NT2/D1 (cell line): ENCODE results near the gene ZKSCAN2.
A peak's percentile ranks its signal among the peaks of the same experiment; 100 is the strongest.

Experiments used
- DNase-seq: peaks from one replicate; pipeline ENCODE4 v3.0.0-alpha.2; 2011; ENCODE audit warnings: low read depth, low spot score
- H3K27me3 ChIP-seq: 2 replicates; pipeline ENCODE4 v1.6.0; 2011; ENCODE audit warnings: mild to moderate bottlenecking; ENCODE audit not compliant: insufficient read length, insufficient read depth
- H3K36me3 ChIP-seq: 2 replicates; pipeline ENCODE4 v1.6.1; 2011; ENCODE audit warnings: mild to moderate bottlenecking, low read length, mixed read lengths; ENCODE audit not compliant: insufficient read depth, insufficient read length
- H3K4me1 ChIP-seq: 2 replicates; pipeline ENCODE4 v1.5.1; 2011; ENCODE audit not compliant: insufficient read depth, insufficient read length
- H3K4me3 ChIP-seq: 2 replicates; pipeline ENCODE4 v1.5.1; 2011; ENCODE audit warnings: low read depth; ENCODE audit not compliant: insufficient read length
- H3K9ac ChIP-seq: 2 replicates; pipeline ENCODE4 v1.6.0; 2011; ENCODE audit warnings: low read depth; ENCODE audit not compliant: insufficient read length
- H3K9me3 ChIP-seq: 2 replicates; pipeline ENCODE4 v1.5.1; 2011; ENCODE audit warnings: mild to moderate bottlenecking, low read length; ENCODE audit not compliant: insufficient read depth
- SUZ12 ChIP-seq: IDR thresholded peaks from 2 replicates; pipeline ENCODE4 v1.6.1; 2011; ENCODE audit not compliant: insufficient read length, insufficient read depth; ENCODE audit errors: extremely low read depth
- YY1 ChIP-seq: IDR thresholded peaks from 2 replicates; pipeline ENCODE4 v1.6.1; 2011; ENCODE audit not compliant: insufficient read length, insufficient read depth
- ZNF274 ChIP-seq: IDR thresholded peaks from 2 replicates; pipeline ENCODE4 v1.6.1; 2011; ENCODE audit warnings: mild to moderate bottlenecking, low read depth, low read length

Gene ZKSCAN2

GRCh38 chr16:25257470-25257955 lies at the start of gene ZKSCAN2:
TSS of gene ZKSCAN2 (minus strand) at chr16:25257845. CDS start at chr16:25257127, 718 bp downstream.
- H3K4me1 ChIP-seq: peaks cover 2% of the 10 kb centered on the region
- DNase-seq: peak; percentile 82
- TF ChIP-seq YY1 (no peak), ZNF274 (no peak), SUZ12 (no peak)
- H3K36me3 ChIP-seq: peaks cover 44% of the 10 kb centered on the region
- no peaks in the 10 kb centered on the region for H3K9me3 ChIP-seq
- H3K9ac ChIP-seq: peak within 1 kb of the TSS; percentile 97
- H3K27me3 ChIP-seq: no peaks in the 10 kb centered on the region
- H3K4me3 ChIP-seq: peak within 1 kb of the TSS; percentile 82

- Histone ChIP-seq H3K4me3 (no peak overlapping the region), H3K27me3 (no peaks in the 10 kb centered on the region), H3K9me3 (peaks cover 6% of the 10 kb centered on the region; the same call in 1 of the 2 replicates), H3K9ac (no peak overlapping the region), H3K4me1 (no peaks in the 10 kb centered on the region), H3K36me3 (no peaks in the 10 kb centered on the region)
- no peak for DNase-seq
- TF ChIP-seq ZNF274 (no peak), YY1 (no peak), SUZ12 (no peak)
Observed at GRCh38 chr16:25299792-25300590, 42.3 kb upstream of the ZKSCAN2 start.

DNA sequence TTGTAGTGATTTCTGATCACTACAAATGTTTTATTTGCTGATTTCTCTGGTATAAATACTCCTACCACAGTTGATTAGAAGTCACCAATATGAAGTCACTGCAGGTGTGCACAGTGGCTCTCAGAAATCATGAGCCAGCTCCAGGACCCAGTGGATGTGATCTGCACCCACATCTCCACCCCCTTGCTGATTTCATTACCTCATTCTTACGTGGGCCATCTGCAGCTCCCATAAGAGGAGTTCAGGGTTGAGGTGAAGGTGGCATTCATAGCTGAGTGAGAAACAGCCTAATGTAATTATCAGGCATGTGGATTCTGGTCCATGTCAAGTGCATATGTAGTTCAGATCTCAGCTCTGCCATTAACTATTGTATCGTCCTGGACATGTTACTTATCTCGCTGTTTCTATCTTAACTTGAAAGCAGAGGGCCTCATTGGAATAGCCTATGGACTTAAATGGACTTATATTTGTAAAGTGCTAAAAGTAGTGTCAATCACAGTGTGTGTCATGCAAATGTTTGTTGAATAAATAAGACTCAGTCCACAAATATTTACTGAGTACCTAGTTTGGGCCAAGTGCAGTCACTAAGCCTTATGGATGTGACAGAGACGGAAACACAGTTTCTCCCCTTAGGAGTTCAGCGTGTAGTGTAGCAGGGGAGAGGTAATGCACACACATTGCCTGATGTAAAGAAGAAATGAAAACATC lies 40.7 kb upstream of the ZKSCAN2 start:
- TF ChIP-seq ZNF274 (no peak), SUZ12 (no peak), YY1 (no peak)
- DNase-seq: no peak
- Histone ChIP-seq H3K4me3 (no peak overlapping the region), H3K36me3 (no peaks in the 10 kb centered on the region), H3K4me1 (no peaks in the 10 kb centered on the region), H3K27me3 (no peaks in the 10 kb centered on the region), H3K9ac (no peak overlapping the region), H3K9me3 (no peaks in the 10 kb centered on the region)

- Histone ChIP-seq H3K36me3 (no peaks in the 10 kb centered on the region), H3K9ac (no peak overlapping the region), H3K27me3 (no peaks in the 10 kb centered on the region), H3K4me1 (no peaks in the 10 kb centered on the region), H3K4me3 (no peak overlapping the region), H3K9me3 (no peaks in the 10 kb centered on the region)
- DNase-seq: no peak
- TF ChIP-seq SUZ12 (no peak), ZNF274 (no peak), YY1 (no peak)
Observed at GRCh38 chr16:25297151-25297787, 39.6 kb upstream of the ZKSCAN2 start.

DNA sequence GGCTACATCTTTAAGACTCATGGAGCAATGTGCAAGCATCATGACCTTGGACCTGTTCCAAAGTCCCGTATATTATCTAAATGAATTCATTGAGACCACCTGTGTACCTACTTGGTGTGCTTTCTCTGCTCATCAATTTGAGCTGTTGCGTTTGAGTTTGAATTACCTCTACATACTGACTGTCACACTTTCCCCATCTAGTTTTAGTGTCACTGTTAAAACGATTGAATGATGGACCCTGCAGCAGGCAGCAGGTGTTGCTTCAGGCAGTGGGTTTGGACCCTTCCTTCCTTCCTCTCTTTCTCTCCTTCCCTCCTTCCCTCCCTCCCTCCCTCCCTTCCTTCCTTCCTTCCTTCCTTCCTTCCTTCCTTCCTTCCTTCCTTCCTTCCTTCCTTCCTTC lies 33.9 kb upstream of the ZKSCAN2 start:
- DNase-seq: no peak
- Histone ChIP-seq H3K4me1 (no peaks in the 10 kb centered on the region), H3K36me3 (peaks cover 3% of the 10 kb centered on the region), H3K4me3 (no peak overlapping the region), H3K27me3 (no peaks in the 10 kb centered on the region), H3K9me3 (no peaks in the 10 kb centered on the region), H3K9ac (no peak overlapping the region)
- no peak for TF ChIP-seq ZNF274
- TF ChIP-seq YY1: no peak
- TF ChIP-seq SUZ12: no peak

- H3K4me1 ChIP-seq: no peaks in the 10 kb centered on the region
- peaks cover 3% of the 10 kb centered on the region for H3K36me3 ChIP-seq
- no peaks in the 10 kb centered on the region for H3K27me3 ChIP-seq
- no peak overlapping the region for H3K4me3 ChIP-seq
- H3K9me3 ChIP-seq: no peaks in the 10 kb centered on the region
- no peak overlapping the region for H3K9ac ChIP-seq
- TF ChIP-seq SUZ12 (no peak), ZNF274 (no peak), YY1 (no peak)
- no peak for DNase-seq
Observed at GRCh38 chr16:25289466-25289865, 31.8 kb upstream of the ZKSCAN2 start.

DNA sequence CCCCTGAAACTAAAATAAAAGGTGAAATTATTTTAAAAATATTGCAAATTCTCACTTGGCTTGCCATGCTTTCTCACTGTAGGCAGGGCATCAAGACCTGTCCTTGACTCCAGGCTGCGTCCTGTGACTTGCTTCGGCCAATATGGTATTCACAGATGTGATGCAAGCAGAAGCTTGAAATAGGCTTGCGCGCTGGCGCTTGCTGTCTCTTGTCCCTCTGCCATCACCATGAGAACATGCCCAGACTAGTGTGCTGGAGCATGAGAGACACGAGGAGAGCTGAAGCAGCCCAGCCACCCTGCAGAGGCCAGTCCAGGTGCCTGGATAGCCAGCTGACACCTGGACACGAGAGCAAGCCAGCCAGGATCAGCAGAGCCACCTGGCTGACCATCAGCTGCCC lies 21.8 kb upstream of the ZKSCAN2 start:
- Histone ChIP-seq H3K4me1 (no peaks in the 10 kb centered on the region), H3K9me3 (0 out of 2 replicates have a peak, but pooled peaks cover 10% of the 10 kb centered on the region)

More for the DNA sequence above, 21.8 kb upstream of the ZKSCAN2 start:
- Histone ChIP-seq H3K4me3 (no peak overlapping the region), H3K36me3 (no peaks in the 10 kb centered on the region), H3K9ac (no peak overlapping the region), H3K27me3 (no peaks in the 10 kb centered on the region)
- DNase-seq: no peak
- TF ChIP-seq ZNF274 (no peak), YY1 (no peak), SUZ12 (no peak)
